Type B pancreatic cell (in vitro differentiated cells): ENCODE measurements around the gene TENT4A. TPM values are rescaled to one million over a fixed set of nuclear protein-coding genes. Genes with fewer than 3 reads are reported as not detected.

Source experiments
- DNase-seq: peaks from one replicate; pipeline ENCODE4 v3.0.0; 2021; ENCODE audit warnings: mixed read lengths; ENCODE audit not compliant: unreplicated experiment; ENCODE audit errors: extremely low spot score
- H3K27ac Mint-ChIP-seq: 2 replicates; pipeline ENCODE4 v1.8.0; 2021; ENCODE audit warnings: mild to moderate bottlenecking, mixed read lengths
- H3K27me3 Mint-ChIP-seq: 2 replicates; pipeline ENCODE4 v1.8.0; 2021; ENCODE audit warnings: mixed read lengths
- H3K36me3 Mint-ChIP-seq: 2 replicates; pipeline ENCODE4 v1.8.0; 2021; ENCODE audit warnings: mixed read lengths
- H3K4me1 Mint-ChIP-seq: one replicate; pipeline ENCODE4 v1.8.0; 2021; ENCODE audit warnings: mixed read lengths; ENCODE audit not compliant: unreplicated experiment
- H3K4me3 Mint-ChIP-seq: 2 replicates; pipeline ENCODE4 v1.8.0; 2021; ENCODE audit warnings: mild to moderate bottlenecking, mixed read lengths
- H3K9me3 Mint-ChIP-seq: 2 replicates; pipeline ENCODE4 v1.8.0; 2021; ENCODE audit warnings: mixed read lengths
- CTCF ChIP-seq: fragments of 200-600 bp; sonication (generic); conservative IDR thresholded peaks from 2 replicates; pipeline ENCODE4 v1.5.0; 2021; ENCODE audit warnings: antibody characterized with exemption, mild to moderate bottlenecking
- total RNA-seq: library from RNA; stranded (reverse); gene quantifications from 2 replicates; pipeline ENCODE4 v1.2.1, GENCODE V29; 2021; ENCODE audit warnings: low replicate concordance

TENT4A gene
- total RNA-seq, 1 donor from 2014 or later: 34.1 TPM

GRCh38 chr5:6774721-6775204 is 61.5 kb downstream of the TENT4A start:
- no peaks in the 10 kb centered on the region for H3K27me3 Mint-ChIP-seq
- no peaks in the 10 kb centered on the region for H3K4me1 Mint-ChIP-seq
- H3K36me3 Mint-ChIP-seq: no peaks in the 10 kb centered on the region
- no peak overlapping the region for H3K27ac Mint-ChIP-seq
- peaks cover 3% of the 10 kb centered on the region for H3K9me3 Mint-ChIP-seq
- DNase-seq: no peak
- TF ChIP-seq CTCF: no peak
- no peak overlapping the region for H3K4me3 Mint-ChIP-seq

DNA sequence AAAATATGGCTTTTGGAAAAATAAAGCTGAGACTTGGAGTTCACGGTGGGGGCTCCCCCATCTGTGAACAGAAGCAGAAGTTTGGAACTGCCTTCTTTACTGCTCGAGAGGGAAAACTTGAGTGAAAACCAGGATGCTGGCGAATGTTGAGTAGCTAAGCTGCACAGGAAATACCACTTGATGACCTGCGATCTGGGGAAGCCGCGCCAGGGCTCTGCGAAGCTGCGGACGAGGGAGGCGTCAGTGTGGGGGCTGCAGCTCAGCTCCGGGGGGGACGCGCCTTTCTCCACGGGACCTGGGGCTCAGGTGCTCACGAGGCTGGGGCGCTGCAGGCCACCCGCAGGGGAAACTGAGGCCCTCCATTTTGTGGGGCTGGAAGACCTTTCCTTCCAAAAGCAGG is 62.3 kb downstream of the TENT4A start:
- peaks cover 6% of the 10 kb centered on the region for H3K9me3 Mint-ChIP-seq
- TF ChIP-seq CTCF: no peak

DNA sequence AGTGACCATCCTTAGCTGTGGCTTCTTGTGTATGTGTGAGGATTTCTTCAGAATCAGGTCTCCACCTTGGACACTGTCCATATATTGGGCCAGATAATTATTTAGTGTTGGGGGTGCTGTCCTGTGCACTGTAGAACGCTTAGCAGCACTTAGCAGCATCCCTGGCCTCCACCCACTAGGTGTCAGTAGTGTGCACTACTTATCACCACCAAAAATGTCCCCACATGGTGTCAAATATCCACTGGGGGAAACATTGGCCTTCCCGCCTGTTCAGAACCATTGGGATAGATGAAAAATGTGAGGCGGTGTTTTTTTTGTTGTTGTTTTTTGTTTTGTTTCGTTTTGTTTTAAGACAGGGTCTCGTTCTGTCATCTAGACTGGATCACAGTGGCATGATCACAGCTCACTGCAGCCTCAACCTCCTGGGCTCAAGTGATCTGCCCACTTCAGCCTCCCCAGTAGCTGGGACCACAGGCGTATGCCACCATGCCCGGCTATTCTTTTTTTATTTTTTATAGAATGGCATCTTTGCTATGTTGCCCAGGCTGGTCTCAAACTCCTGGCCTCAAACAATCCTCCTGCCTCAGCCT is 67.7 kb downstream of the TENT4A start:
- Mint-ChIP-seq H3K4me1 (peaks cover 4% of the 10 kb centered on the region), H3K36me3 (peaks cover 3% of the 10 kb centered on the region), H3K4me3 (no peak overlapping the region), H3K27ac (no peak overlapping the region), H3K9me3 (peaks cover 6% of the 10 kb centered on the region), H3K27me3 (no peaks in the 10 kb centered on the region)
- no peak for DNase-seq
- peak; percentile 62 for TF ChIP-seq CTCF

More for the DNA sequence above, 62.3 kb downstream of the TENT4A start:
- H3K4me1 Mint-ChIP-seq: no peaks in the 10 kb centered on the region
- H3K4me3 Mint-ChIP-seq: no peak overlapping the region
- H3K36me3 Mint-ChIP-seq: peaks cover under 1% of the 10 kb centered on the region
- H3K27me3 Mint-ChIP-seq: no peaks in the 10 kb centered on the region
- no peak for DNase-seq
- H3K27ac Mint-ChIP-seq: no peak overlapping the region

DNA sequence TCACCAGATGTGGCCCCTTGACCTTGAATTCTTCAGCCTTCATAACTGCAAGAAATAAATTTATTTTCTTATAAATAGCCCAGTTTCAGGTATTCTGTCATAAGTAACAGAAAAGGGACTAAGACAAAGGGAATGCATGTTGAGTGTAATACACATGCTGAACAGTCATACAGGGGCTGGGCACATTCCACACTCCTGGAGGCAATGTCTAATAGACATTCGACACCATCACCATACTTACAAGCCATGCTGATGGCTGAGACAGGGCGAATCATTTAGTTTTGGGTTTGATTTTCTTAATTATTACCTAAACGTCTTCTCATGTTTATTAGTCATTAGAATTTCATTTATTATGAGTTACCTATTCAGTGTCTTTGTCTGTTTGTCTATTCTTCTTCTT is 68.5 kb downstream of the TENT4A start:
- H3K27me3 Mint-ChIP-seq: no peaks in the 10 kb centered on the region
- H3K9me3 Mint-ChIP-seq: peaks cover 6% of the 10 kb centered on the region
- TF ChIP-seq CTCF: no peak
- H3K4me3 Mint-ChIP-seq: no peak overlapping the region
- H3K4me1 Mint-ChIP-seq: peaks cover 4% of the 10 kb centered on the region
- no peak for DNase-seq
- peaks cover 3% of the 10 kb centered on the region for H3K36me3 Mint-ChIP-seq
- no peak overlapping the region for H3K27ac Mint-ChIP-seq

DNA sequence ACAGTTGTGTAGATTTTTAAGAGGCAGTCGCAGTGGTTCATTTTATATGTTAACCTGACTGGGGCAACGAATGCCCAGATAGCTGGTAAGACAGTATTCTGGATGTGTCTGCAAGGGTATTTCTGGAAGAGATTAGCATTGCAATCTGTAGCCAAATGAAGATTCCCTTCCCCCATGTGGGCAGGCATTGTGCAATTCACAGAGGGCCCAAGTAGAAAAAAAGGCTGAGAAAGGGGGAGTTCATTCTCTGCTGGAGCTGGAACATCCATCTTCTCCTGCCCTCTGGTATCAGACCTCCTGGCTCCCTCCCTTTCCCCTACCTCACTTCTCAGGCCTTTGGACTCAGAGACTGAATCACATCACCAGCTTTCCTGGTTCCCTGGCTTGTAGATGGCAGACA is 70.6 kb downstream of the TENT4A start:
- no peak overlapping the region for H3K4me3 Mint-ChIP-seq

More for the DNA sequence above, 70.6 kb downstream of the TENT4A start:
- no peak overlapping the region for H3K27ac Mint-ChIP-seq
- H3K9me3 Mint-ChIP-seq: peaks cover 6% of the 10 kb centered on the region
- DNase-seq: peak; percentile 20
- no peaks in the 10 kb centered on the region for H3K27me3 Mint-ChIP-seq
- no peak for TF ChIP-seq CTCF
- peaks cover 4% of the 10 kb centered on the region for H3K4me1 Mint-ChIP-seq
- peaks cover 3% of the 10 kb centered on the region for H3K36me3 Mint-ChIP-seq
